Measurements from ENCODE around the gene ST8SIA4. TPM values are rescaled to one million over a fixed set of nuclear protein-coding genes. Genes with fewer than 3 reads are reported as not detected.

Gene ST8SIA4
- total and polyA plus RNA-seq, 8 donors: 9.4 to 38.5 (median 11.2) TPM

GRCh38 chr5:100797861-100798260 lies 105.2 kb downstream of the ST8SIA4 start:
- H3K4me1 ChIP-seq: no peaks in the 10 kb centered on the region
- no peak overlapping the region for H3K4me3 ChIP-seq
- H3K27ac ChIP-seq: no peak overlapping the region
- H3K9me3 ChIP-seq: peaks cover 0 to 17% of the 10 kb centered on the region in 2 donors
- TF ChIP-seq CTCF (IDR thresholded peaks at IDR 0.05): no peak
- no peaks in the 10 kb centered on the region for H3K27me3 ChIP-seq
- ATAC-seq (no peak), DNase-seq (no peak)
- intact Hi-C loops (cut with DNase I): no loop called here
- no peaks in the 10 kb centered on the region for H3K36me3 ChIP-seq

DNA sequence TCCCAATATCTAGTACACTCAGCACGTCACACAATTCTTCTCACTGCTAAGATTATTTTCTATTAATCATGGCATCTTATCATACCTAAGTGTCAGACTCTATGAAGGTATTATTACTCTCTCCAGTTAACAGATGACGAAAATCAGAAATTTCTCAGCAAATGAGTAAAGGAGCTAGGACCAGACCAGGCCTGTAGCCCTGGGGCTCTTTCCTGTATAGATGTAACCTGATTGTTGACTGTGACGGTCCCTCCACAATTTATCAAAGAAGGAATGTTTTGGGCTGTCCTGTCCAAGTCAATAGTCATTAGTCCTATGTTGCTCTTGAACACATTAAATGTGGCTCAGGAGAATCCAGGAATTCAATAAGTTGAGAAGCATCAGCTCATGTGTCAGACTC lies 106.2 kb downstream of the ST8SIA4 start:
- H3K27ac ChIP-seq: no peak overlapping the region
- no peaks in the 10 kb centered on the region for H3K4me1 ChIP-seq
- ATAC-seq (no peak), DNase-seq (no peak)
- H3K27me3 ChIP-seq: no peaks in the 10 kb centered on the region
- H3K36me3 ChIP-seq: no peaks in the 10 kb centered on the region
- no peak overlapping the region for H3K4me3 ChIP-seq
- intact Hi-C loops (cut with DNase I): no loop called here
- no peak for TF ChIP-seq CTCF (IDR thresholded peaks at IDR 0.05)
- H3K9me3 ChIP-seq: peaks cover 0 to 14% of the 10 kb centered on the region in 2 donors

- no peak overlapping the region for H3K4me3 ChIP-seq
- intact Hi-C loops (cut with DNase I): no loop called here
- no peak for DNase-seq
- no peak for ATAC-seq
- H3K27me3 ChIP-seq: no peaks in the 10 kb centered on the region
- no peaks in the 10 kb centered on the region for H3K36me3 ChIP-seq
- TF ChIP-seq CTCF (IDR thresholded peaks at IDR 0.05): no peak
- H3K27ac ChIP-seq: no peak overlapping the region
- peaks cover 0 to 14% of the 10 kb centered on the region in 2 donors for H3K9me3 ChIP-seq
- no peaks in the 10 kb centered on the region for H3K4me1 ChIP-seq
Measured at GRCh38 chr5:100794844-100795243, 108.2 kb downstream of the ST8SIA4 start.

DNA sequence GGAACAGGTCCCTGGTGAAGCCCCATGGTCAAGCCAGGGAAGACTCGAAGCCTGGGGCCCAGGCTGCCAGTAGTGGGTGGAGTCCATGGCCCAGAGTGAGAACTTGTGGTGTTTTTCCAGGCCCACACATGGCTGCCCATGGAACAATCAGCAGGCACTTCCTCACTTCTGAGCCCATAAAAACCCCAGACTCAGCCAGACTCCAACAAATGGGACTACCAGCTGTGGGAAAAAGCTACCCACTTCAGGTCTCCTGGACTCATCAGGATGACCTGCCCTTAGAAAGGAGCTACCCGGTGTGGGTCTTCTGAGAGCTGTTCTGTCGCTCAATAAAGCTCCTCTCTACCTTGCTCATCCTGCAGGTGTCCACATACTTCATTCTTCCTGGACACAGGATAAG lies 108.9 kb downstream of the ST8SIA4 start:
- H3K4me3 ChIP-seq: no peak overlapping the region
- H3K36me3 ChIP-seq: no peaks in the 10 kb centered on the region
- no peak for TF ChIP-seq CTCF (IDR thresholded peaks at IDR 0.05)
- ATAC-seq: no peak
- peaks cover 0 to 14% of the 10 kb centered on the region in 2 donors for H3K9me3 ChIP-seq
- no peak overlapping the region for H3K27ac ChIP-seq
- no peaks in the 10 kb centered on the region for H3K4me1 ChIP-seq
- H3K27me3 ChIP-seq: no peaks in the 10 kb centered on the region
- no peak for DNase-seq
- intact Hi-C loops (cut with DNase I): no loop called here

- Histone ChIP-seq H3K27me3 (no peaks in the 10 kb centered on the region), H3K4me3 (no peak overlapping the region), H3K4me1 (no peaks in the 10 kb centered on the region), H3K9me3 (peaks cover 0 to 14% of the 10 kb centered on the region in 2 donors), H3K27ac (no peak overlapping the region), H3K36me3 (no peaks in the 10 kb centered on the region)
- ATAC-seq (no peak), DNase-seq (no peak)
- intact Hi-C loops (cut with DNase I): no loop called here
- TF ChIP-seq CTCF (IDR thresholded peaks at IDR 0.05): no peak
Measured at GRCh38 chr5:100792781-100793180, 110.3 kb downstream of the ST8SIA4 start.

Measured in left lung (tissue), 10 donors.